Measurements from ENCODE around the gene WDFY2.
"Not testable (repeated sequence)": the region's sequence is repeated elsewhere in the genome, so short reads cannot be mapped to it uniquely, and the experiment has no call there.

WDFY2 gene, protein sequence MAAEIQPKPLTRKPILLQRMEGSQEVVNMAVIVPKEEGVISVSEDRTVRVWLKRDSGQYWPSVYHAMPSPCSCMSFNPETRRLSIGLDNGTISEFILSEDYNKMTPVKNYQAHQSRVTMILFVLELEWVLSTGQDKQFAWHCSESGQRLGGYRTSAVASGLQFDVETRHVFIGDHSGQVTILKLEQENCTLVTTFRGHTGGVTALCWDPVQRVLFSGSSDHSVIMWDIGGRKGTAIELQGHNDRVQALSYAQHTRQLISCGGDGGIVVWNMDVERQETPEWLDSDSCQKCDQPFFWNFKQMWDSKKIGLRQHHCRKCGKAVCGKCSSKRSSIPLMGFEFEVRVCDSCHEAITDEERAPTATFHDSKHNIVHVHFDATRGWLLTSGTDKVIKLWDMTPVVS

GRCh38 chr13:51583875-51584730, at the start of gene WDFY2:
WDFY2 (plus strand) TSS chr13:51584462; CDS start chr13:51584688, 226 bp downstream.
- DNase-seq: peak; percentile 100

GRCh38 chr13:51538591-51539179, 45.6 kb upstream of the WDFY2 start:
- DNase-seq: peak; percentile 34

DNA sequence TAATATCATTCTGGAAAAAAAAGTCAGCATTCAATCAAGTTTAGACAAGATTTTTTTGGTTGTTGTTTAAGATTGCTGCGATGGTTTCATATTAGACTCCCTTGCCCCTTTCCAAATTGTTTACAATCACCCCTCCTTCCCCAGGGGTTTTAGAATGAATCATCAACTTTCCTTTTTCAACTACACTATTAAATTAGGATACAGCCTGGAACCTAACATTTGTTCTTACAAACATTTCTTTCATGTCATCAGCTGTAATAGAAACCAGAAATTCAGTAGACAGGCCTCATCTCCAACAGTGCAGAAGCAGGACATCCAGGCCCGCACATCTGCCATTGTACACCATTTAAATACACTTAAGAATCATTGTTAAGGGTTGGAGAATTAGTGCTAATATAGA, 44.4 kb upstream of the WDFY2 start:
- no peak for DNase-seq

- no peak for DNase-seq
Observed at GRCh38 chr13:51541037-51541436, 43.2 kb upstream of the WDFY2 start.

DNA sequence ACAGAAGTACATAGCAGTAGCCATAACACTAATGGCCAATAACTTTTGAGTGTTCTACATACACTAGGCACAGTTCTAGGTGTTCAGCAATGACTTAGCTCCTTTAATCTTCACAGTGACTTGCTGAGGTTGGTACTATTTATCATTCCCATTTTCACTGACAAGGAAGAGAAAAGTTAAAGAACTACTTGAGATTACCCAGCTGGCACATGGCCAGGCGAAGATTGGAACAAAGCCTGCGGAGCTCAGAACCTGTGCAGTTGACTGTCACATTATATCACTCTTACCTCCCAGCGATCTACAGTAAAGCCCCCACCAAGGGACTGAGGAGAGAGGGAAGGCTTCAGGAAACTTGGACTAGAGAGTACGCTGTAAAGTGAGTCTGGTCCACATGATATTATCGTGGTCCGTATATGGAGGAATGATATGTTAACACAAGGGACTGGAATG, 42.4 kb upstream of the WDFY2 start:
- no peak for DNase-seq

- no peak for DNase-seq
Observed at GRCh38 chr13:51542346-51543242, 41.7 kb upstream of the WDFY2 start.

GRCh38 chr13:51545446-51545845, 38.8 kb upstream of the WDFY2 start:
- DNase-seq: not testable (repeated sequence)

DNA sequence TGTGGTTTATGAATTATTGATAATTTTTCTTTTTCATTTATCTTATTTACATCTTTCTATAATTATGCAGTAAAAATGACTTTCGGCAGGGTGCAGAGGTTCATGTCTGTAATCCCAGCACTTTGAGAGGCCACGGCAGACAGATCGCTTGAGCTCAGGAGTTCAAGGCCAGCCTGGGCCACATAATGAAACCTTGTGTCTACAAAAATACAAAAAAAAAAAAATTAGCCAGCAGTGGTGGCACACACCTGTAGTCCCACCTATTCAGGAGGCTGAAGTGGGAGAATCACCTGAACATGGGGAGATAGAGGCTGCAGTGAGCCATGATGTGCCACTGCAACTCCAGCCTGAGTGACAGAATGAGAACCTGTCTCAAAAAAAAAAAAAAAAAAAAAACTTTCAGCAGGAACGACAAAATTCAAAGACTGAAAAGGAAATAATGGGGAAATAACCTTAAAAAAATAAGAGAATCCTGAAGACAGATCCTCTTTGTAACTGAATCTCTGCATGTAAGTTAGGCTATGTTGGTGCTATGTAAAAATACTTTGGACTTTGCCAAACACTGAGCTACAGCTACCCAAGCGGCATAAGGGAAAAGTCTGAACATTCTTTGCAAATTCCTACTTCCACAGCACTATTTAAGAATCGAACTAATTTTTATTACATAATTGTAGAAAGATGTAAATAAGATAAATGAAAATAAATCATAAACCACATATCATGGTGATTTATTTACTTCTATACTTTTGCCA, 36.7 kb upstream of the WDFY2 start:
- DNase-seq: no peak

GRCh38 chr13:51549050-51549449, 35.2 kb upstream of the WDFY2 start:
- DNase-seq: peak; percentile 84

GRCh38 chr13:51549593-51549992, 34.7 kb upstream of the WDFY2 start:
- no peak for DNase-seq

DNA sequence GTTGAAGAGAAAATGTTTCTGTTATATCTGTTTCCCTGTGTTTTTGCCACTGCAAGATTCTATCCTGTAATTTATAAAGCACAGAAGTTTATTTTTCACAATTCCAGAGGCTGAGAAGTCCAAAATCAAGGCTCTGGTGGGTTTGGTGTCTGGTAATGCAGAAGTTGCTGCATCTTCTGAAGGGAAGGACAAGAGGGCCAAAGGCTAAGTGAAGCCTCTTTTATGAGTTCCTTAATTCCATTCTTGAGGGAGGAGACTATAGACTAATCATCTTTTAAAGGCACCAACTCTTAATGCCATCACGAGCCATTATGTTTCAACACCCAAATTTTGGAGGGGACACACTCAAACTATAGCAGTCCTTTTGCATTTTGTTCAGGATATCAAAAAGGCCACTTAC, 34.1 kb upstream of the WDFY2 start:
- peak; percentile 53 for DNase-seq

DNA sequence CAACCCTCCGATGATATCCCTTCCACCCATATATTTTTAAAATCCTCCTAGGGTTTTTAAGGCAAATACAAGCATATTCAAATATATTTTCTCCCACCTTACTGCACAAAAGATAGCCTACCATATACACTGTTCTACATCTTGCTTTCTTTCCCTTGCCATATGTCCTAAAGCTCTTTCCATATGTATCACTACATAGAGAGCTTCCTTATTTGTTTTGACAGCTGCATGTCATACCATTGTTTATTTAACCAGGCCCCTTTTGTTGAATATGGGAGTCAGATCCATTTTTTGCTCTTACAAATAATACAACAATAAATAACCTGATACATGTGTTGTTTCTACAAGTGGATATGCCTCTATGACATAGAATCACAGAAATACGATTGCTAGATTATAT, 32.8 kb upstream of the WDFY2 start:
- peak; percentile 23 for DNase-seq

- peak; percentile 89 for DNase-seq
Observed at GRCh38 chr13:51552027-51552426, 32.2 kb upstream of the WDFY2 start.

DNA sequence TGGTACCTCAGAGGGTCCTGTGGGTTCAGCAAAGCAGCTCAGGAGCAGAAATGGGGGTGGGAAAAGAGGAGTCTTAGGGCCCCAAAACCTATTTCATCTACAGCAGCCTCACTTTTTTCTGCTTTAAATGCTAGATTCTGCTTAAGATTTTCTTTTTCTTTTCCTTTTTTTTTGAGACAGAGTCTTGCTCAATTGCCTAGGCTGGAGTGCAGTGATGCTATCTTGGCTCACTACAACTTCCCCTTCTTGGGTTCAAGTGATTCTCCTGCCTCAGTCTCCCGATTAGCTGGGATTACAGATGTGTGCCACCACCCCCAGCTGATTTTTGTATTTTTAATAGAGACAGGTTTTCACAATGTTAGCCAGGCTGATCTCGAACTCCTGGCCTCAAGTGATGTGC, 30.7 kb upstream of the WDFY2 start:
- DNase-seq: peak; percentile 68

DNA sequence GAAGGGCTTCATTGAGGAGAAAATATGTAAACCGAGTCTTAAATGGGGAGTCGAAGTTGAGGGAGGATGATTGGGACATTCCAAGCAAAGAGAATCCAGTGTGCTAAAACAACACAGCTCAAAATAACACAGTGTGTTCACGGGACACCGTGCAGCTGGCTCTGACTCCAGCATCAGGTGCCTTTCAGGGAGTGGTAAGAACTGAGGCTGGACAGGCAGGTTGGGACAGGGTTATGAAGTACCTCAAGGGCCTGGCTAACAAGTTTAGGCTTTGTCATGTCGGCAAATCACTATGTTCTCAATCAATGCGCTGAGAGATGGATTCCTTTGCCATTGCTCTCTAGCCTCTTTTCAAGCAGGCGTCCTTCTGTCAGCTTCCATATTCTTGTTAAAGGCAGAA, 27.5 kb upstream of the WDFY2 start:
- DNase-seq: no peak

GRCh38 chr13:51557438-51557837, 26.8 kb upstream of the WDFY2 start:
- peak; percentile 30 for DNase-seq

DNA sequence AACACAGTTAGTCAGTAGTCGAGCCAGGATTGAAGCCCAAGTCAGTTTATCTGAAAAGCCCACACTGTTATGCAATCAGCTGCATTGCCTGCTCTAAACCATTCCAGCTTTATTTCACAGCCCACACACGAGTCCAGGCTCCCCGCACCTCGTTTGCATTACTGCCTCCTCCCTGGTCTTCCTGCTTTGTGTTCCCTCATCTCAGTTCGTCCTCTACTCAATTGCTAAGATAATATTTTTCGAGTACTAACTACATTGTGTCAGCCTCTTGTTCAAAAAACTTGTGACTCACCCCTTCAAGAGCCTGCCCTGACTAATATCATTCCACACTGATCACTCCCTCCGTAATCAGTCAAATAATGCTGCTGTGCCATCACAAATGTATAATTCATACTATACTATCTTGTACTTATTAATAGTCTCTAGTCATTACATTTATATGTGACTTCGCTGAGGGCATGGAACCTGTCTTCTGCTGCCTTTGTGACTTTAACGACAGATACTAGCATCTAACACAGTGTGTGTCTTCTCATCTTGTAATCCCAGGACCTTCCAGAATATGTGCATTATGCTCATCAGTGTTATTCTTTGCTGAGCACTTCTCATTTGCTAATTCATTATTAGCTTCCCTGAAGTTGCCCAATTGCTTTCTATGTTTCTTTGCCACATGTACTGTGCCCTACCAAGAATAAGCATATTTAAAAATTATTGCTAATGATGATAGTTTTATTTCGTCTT, 26.2 kb upstream of the WDFY2 start:
- peak; percentile 76 for DNase-seq

GRCh38 chr13:51559946-51560735, 24.1 kb upstream of the WDFY2 start:
- DNase-seq: peak; percentile 62

GRCh38 chr13:51562011-51562671, 22.1 kb upstream of the WDFY2 start:
- peak; percentile 92 for DNase-seq

All from inflammatory macrophage treated with lipopolysaccharide for 4 hours (primary cell).